NCI-H1092 (cell line): ENCODE measurements around the gene USH2A.

Source experiments
- DNase-seq: peaks from one replicate; lab custom pipeline; 2025; lab: John Stamatoyannopoulos, UW

Gene USH2A

GRCh38 chr1:215875712-215876111 lies 547.5 kb downstream of the USH2A start:
- DNase-seq = no peak

GRCh38 chr1:215875236-215875635 lies 548.0 kb downstream of the USH2A start:
- DNase-seq = no peak

- DNase-seq = no peak
These were observed 550.6 kb downstream of the USH2A start for GRCh38 chr1:215872658-215873057.

- DNase-seq = no peak
These were observed 554.7 kb downstream of the USH2A start for GRCh38 chr1:215868500-215868899.

GRCh38 chr1:215865060-215865459 lies 558.2 kb downstream of the USH2A start:
- DNase-seq = no peak

GRCh38 chr1:215863796-215864195 lies 559.5 kb downstream of the USH2A start:
- no peak for DNase-seq

GRCh38 chr1:215860833-215861232 lies 562.4 kb downstream of the USH2A start:
- DNase-seq = no peak

- DNase-seq = no peak
These were observed 565.9 kb downstream of the USH2A start for GRCh38 chr1:215857317-215857716.

GRCh38 chr1:215845234-215845891 lies 577.9 kb downstream of the USH2A start:
- DNase-seq = no peak

GRCh38 chr1:215844777-215845176 lies 578.5 kb downstream of the USH2A start:
- DNase-seq = no peak

- no peak for DNase-seq
These were observed 579.0 kb downstream of the USH2A start for GRCh38 chr1:215844266-215844665.

GRCh38 chr1:215842905-215843304 lies 580.3 kb downstream of the USH2A start:
- DNase-seq = no peak

GRCh38 chr1:215835951-215836350 lies 587.3 kb downstream of the USH2A start:
- DNase-seq = no peak

- DNase-seq = no peak
These were observed 589.1 kb downstream of the USH2A start for GRCh38 chr1:215833941-215834729.

- DNase-seq = no peak
These were observed 592.9 kb downstream of the USH2A start for GRCh38 chr1:215830226-215830810.

GRCh38 chr1:215825056-215825455 lies 598.2 kb downstream of the USH2A start:
- DNase-seq = no peak

- DNase-seq = no peak
These were observed 599.0 kb downstream of the USH2A start for GRCh38 chr1:215824245-215824644.

- DNase-seq = no peak
These were observed 604.1 kb downstream of the USH2A start for GRCh38 chr1:215819114-215819513.

GRCh38 chr1:215807911-215808436 lies 615.3 kb downstream of the USH2A start:
- DNase-seq = no peak

GRCh38 chr1:215807218-215807617 lies 616.0 kb downstream of the USH2A start:
- no peak for DNase-seq

- DNase-seq = no peak
These were observed 625.4 kb downstream of the USH2A start for GRCh38 chr1:215797859-215798258.

GRCh38 chr1:215794156-215794555 lies 629.1 kb downstream of the USH2A start:
- peak; percentile 77 for DNase-seq

GRCh38 chr1:215793180-215793579 lies 630.1 kb downstream of the USH2A start:
- DNase-seq = peak; percentile 16
